Kidney epithelial cell (primary cell): ENCODE data around the gene SYCP2. TPM values are rescaled to one million over a fixed set of nuclear protein-coding genes. Genes with fewer than 3 reads are reported as not detected.
A peak's percentile ranks its signal among the peaks of the same experiment; 100 is the strongest.

Experiments
- DNase-seq: peaks from one replicate; pipeline ENCODE4 v3.0.0-alpha.2; 2010; ENCODE audit warnings: low read depth
- H3K27me3 ChIP-seq: 2 replicates; pipeline ENCODE4 v1.6.0; 2011; ENCODE audit warnings: low read length; ENCODE audit not compliant: control insufficient read depth, insufficient read depth
- H3K36me3 ChIP-seq: 2 replicates; pipeline ENCODE4 v1.5.1; 2011; ENCODE audit warnings: low read length; ENCODE audit not compliant: control insufficient read depth, insufficient read depth
- H3K4me3 ChIP-seq: 2 replicates; pipeline ENCODE4 v1.5.1; 2011; ENCODE audit warnings: low read depth, mild to moderate bottlenecking, control low read depth, low read length
- total RNA-seq: library from RNA; depleted of rRNA; stranded (reverse); fragments of >200 nt; gene quantifications from 2 replicates; pipeline ENCODE4 v1.2.3, GENCODE V29; 2015
- TF ChIP-seq, protein P1 (sequence below): IDR thresholded peaks from 2 replicates; pipeline ENCODE4 v1.5.1; 2011; ENCODE audit warnings: mild to moderate bottlenecking, moderate library complexity, low read length, control low read depth, inconsistent platforms; ENCODE audit not compliant: insufficient read depth, poor library complexity, severe bottlenecking

The SYCP2 gene
- total RNA-seq, 1 donor from 2014 or later = 1.0 TPM

DNA sequence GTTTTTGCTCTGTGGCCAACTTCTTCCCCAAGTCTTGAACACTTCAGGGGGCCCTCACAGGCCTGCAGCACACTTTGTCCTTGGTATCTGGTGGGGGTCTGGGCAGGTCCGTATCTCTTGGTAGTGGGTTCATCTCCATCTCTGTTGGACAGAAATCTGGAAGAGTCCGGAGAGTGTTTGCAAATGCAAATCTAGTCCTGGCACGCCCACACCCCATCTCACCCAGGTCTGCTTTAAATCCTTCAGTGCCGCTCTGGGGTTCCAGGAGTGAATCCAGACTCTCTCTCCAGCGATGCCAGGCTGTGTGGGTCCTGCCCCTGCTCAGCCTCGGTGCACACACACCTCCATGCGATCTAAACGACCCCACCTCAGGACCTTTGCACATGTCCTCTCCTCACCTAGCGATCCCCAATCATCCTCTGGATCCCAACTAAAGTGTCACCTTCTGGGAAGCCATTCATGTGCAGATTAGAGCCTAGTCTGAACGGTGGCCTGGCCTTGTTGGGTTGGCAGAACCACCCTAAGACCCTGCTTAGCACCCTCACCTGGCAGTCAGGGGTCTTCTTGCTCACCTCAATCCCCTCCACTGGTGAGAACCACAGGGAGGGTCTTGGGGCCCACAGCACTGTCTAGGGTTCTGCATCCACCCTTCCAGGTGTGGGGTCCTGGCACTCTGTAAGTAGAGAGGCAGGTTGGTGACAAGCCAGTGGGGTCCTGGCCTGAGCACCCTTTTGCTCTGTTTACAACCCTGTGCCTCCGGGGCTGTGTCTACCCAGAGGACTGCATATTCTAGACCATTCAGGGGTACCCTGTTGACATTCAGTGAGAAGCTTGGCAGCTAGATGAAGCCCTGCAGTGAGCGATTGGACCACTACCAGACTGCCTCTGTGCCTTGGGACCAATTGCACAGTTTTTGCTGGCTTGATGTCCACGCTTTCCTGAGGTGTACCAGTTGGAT, 100.8 kb downstream of the SYCP2 start:
- H3K36me3 ChIP-seq = no peaks in the 10 kb centered on the region
- DNase-seq = no peak
- no peaks in the 10 kb centered on the region for H3K27me3 ChIP-seq
- H3K4me3 ChIP-seq = no peak overlapping the region
- TF ChIP-seq, protein P1, sequence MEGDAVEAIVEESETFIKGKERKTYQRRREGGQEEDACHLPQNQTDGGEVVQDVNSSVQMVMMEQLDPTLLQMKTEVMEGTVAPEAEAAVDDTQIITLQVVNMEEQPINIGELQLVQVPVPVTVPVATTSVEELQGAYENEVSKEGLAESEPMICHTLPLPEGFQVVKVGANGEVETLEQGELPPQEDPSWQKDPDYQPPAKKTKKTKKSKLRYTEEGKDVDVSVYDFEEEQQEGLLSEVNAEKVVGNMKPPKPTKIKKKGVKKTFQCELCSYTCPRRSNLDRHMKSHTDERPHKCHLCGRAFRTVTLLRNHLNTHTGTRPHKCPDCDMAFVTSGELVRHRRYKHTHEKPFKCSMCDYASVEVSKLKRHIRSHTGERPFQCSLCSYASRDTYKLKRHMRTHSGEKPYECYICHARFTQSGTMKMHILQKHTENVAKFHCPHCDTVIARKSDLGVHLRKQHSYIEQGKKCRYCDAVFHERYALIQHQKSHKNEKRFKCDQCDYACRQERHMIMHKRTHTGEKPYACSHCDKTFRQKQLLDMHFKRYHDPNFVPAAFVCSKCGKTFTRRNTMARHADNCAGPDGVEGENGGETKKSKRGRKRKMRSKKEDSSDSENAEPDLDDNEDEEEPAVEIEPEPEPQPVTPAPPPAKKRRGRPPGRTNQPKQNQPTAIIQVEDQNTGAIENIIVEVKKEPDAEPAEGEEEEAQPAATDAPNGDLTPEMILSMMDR = no peak

DNA sequence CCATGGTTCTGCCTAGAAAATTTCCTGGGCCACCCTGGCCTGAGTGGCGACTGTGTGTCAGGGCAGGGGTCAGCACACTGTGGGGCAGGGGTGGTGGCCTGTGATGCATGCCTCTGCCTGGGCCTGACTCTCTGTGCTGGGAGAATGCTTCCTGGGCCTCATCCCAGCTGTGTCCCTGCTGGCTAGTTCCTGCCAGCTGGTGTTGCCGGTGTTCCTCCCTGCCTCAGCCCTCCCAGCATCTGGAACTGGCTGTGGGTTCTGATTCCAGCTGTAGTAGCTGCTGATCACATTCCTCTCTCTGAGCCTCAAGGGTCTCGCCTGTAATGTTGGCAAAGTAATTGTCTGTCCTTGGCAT, 101.5 kb downstream of the SYCP2 start:
- DNase-seq = no peak
- Histone ChIP-seq H3K4me3 (no peak overlapping the region), H3K36me3 (no peaks in the 10 kb centered on the region), H3K27me3 (no peaks in the 10 kb centered on the region)
- TF ChIP-seq, protein P1 = no peak

DNA sequence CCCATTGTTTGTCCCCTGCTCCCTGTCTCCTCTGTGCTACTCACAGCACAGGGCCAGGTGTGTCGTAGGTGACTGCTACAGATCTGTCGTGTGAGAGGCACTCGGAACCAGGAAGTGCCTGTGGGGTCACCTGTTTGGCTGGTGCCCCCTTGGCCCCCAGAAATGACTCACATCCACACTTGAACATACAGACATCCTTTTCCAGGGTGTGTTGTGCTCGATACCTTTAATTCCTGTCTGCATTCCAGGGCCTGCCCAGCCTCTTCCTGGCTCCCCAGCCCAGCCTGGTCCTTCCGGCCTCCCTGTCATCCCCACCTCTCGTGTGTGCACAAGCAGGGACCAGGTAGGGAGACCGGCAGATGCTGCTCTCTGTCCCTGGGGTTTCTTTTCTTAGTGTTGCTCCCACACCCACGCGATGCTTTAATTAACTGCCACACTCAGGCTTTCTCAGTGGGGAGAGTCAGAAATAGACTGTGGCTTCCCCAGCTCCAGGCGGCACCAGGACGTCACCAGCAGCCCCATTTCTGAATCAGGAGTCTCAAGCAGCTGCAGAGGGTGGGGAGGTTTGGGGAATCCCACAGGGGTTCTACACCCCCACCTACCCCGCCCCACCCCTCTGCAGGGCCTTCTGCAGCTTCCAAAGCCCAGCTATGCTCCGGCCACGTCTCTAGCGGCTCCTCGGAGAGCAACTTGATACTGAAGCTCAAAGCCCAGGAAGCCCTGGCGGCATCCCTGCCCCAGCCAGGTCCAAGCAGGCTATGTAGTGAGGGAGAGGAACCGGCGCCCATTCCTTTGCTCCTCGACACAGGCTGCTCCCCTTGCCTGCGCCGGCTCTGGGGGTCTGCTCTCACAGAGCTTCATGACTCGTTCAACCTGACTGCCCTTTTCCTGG, 102.2 kb downstream of the SYCP2 start:
- H3K27me3 ChIP-seq = no peaks in the 10 kb centered on the region
- no peak overlapping the region for H3K4me3 ChIP-seq
- TF ChIP-seq, protein P1 = no peak
- no peaks in the 10 kb centered on the region for H3K36me3 ChIP-seq
- peak; percentile 14 for DNase-seq

DNA sequence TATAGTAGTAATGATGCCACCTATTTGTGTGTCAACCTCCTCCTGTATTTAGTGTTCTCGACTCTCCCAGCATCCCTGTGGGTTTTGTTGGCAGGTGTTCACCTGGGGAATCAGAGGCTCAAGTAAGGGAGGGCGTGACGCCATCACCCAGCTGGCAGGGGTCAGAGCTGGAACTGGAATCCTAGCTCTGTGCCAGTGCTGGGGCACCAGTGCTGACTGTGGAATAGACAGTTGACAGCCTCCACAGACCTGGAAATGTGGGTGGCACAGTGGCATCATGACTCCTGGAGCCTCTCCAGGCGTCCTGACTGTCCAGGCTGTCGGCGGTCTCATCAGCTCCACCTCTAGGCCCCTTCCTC, 102.8 kb downstream of the SYCP2 start:
- Histone ChIP-seq H3K4me3 (no peak overlapping the region), H3K36me3 (no peaks in the 10 kb centered on the region), H3K27me3 (no peaks in the 10 kb centered on the region)
- TF ChIP-seq, protein P1 = no peak
- no peak for DNase-seq

DNA sequence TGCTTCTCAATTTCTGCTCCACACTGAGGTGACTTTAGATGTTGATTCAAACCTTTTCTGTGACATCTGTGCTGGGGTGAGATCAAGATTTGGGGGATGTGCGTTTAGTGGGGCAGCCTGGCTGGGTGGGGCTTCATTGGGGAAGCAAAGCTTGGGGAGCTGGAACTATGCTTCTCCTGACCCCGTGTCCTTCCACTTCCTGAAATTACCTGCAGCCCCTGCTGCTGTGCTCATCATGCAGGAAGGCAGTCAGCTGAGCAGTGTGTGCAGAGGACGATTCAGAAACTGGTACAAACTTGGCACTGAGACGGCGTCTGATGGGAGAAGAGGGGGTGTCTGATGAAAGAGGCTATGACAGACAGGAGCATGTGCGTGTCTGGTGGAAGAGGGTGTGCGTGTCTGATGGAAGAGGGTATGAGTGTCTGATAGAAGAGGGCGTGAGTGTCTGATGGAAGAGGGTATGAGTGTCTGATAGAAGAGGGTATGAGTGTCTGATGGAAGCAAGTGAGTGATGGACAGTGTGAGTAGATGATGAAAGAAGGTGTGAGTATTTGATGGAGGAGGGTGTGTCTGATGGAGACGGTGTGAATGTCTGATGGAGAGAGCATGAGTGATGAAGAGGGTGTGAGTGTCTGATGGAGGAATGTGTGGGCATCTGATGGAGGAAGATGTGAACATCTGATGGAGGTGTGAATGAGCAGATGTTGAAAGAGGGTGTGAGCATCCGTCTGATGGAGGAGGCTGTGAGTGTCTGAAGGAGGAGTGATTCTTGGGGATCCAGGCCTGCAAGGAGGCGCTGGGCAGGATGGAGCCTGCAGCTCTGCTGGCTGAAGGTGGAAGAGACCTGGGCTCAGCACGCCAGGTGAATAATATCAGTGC, 103.4 kb downstream of the SYCP2 start:
- no peak for DNase-seq
- Histone ChIP-seq H3K27me3 (no peaks in the 10 kb centered on the region), H3K4me3 (no peak overlapping the region), H3K36me3 (no peaks in the 10 kb centered on the region)
- TF ChIP-seq, protein P1 = no peak
